PC-9 (cell line): ENCODE results near the gene TNFRSF12A. TPM values are rescaled to one million over a fixed set of nuclear protein-coding genes. Genes with fewer than 3 reads are reported as not detected.

Source experiments
- BruUV-seq: library from RNA; stranded (reverse); fragments of 400-500 nt; replicated peaks from 2 replicates; lab custom pipeline; 2021; lab: Mats Ljungman, UMichigan
- CTCF ChIA-PET: fragments of 300-600 bp; sonication (Branson Sonifier 250); formaldehyde crosslinking; loops from one replicate; lab custom pipeline; 2022; ENCODE audit warnings: antibody characterized with exemption; lab: Charles Lee
- POLR2A ChIA-PET: fragments of 300-600 bp; sonication (Branson Sonifier 250); formaldehyde crosslinking; loops from one replicate; lab custom pipeline; 2022; ENCODE audit warnings: antibody characterized with exemption; ENCODE audit not compliant: unreplicated experiment; lab: Charles Lee
- DNase-seq, 2 experiments: peaks; one replicate each; pipeline versions ENCODE4 v3.0.0 to v3.0.0-alpha.2; 2015 to 2022; ENCODE audit warnings: mixed read lengths in 1 of 2
- H2AFZ ChIP-seq: fragments of 200-600 bp; sonication (generic); 2 replicates; pipeline ENCODE4 v1.8.1; 2017; ENCODE audit warnings: antibody characterized with exemption
- H3F3A ChIP-seq: fragments of 200-600 bp; sonication (generic); 2 replicates; pipeline ENCODE4 v1.8.1; 2017; ENCODE audit warnings: antibody characterized with exemption, mild to moderate bottlenecking, low read depth; ENCODE audit not compliant: insufficient read depth
- H3K27ac ChIP-seq: fragments of 200-600 bp; sonication (generic); 2 replicates; pipeline ENCODE4 v1.6.1; 2016; ENCODE audit warnings: mixed run types
- H3K27me3 ChIP-seq: fragments of 200-600 bp; sonication (generic); 2 replicates; pipeline ENCODE4 v1.6.1; 2016; ENCODE audit warnings: low read depth, mixed run types; ENCODE audit not compliant: insufficient read depth
- H3K36me3 ChIP-seq: fragments of 200-600 bp; sonication (generic); 2 replicates; pipeline ENCODE4 v1.6.1; 2016; ENCODE audit warnings: low read depth, mixed run types
- H3K4me1 ChIP-seq: fragments of 200-600 bp; sonication (generic); replicated peaks from 2 replicates; pipeline ENCODE4 v1.6.1; 2016; ENCODE audit warnings: mixed run types; ENCODE audit not compliant: insufficient read depth
- H3K4me2 ChIP-seq: fragments of 200-600 bp; sonication (generic); 2 replicates; pipeline ENCODE4 v1.6.1; 2017; ENCODE audit warnings: mixed run types
- H3K4me3 ChIP-seq: fragments of 200-600 bp; sonication (generic); 2 replicates; pipeline ENCODE4 v1.6.1; 2016; ENCODE audit warnings: mixed run types
- H3K79me2 ChIP-seq: fragments of 200-600 bp; sonication (generic); 2 replicates; pipeline ENCODE4 v1.6.1; 2017; ENCODE audit warnings: low read depth, mixed run types
- H3K9me2 ChIP-seq: fragments of 200-600 bp; sonication (generic); 2 replicates; pipeline ENCODE4 v1.8.1; 2017; ENCODE audit warnings: mild to moderate bottlenecking; ENCODE audit not compliant: insufficient read depth
- H3K9me3 ChIP-seq: fragments of 200-600 bp; sonication (generic); 2 replicates; pipeline ENCODE4 v1.8.1; 2016; ENCODE audit warnings: low read depth; ENCODE audit not compliant: insufficient read depth
- H4K20me1 ChIP-seq: fragments of 200-600 bp; sonication (generic); 2 replicates; pipeline ENCODE4 v1.8.1; 2017; ENCODE audit not compliant: insufficient read depth
- CTCF ChIP-seq: fragments of 200-600 bp; sonication (generic); conservative IDR thresholded peaks from 2 replicates; pipeline ENCODE4 v1.6.1; 2017; ENCODE audit warnings: mixed run types, antibody characterized with exemption, mild to moderate bottlenecking, moderate library complexity
- EZH2 ChIP-seq: fragments of 200-600 bp; sonication (generic); IDR thresholded peaks from 2 replicates; pipeline ENCODE4 v1.8.0; 2017; ENCODE audit warnings: antibody characterized with exemption, low read depth
- intact Hi-C: fragments of 100-400 bp; cut with micrococcal nuclease; formaldehyde crosslinking; loops from one replicate; pipeline ENCODE4 v1.10.0; 2022; ENCODE audit not compliant: unreplicated experiment
- total RNA-seq: library from RNA; stranded (reverse); gene quantifications from 2 replicates; pipeline ENCODE4 v1.2.3, GENCODE V29; 2021

TNFRSF12A gene
- total RNA-seq, 1 experiment from 2014 or later, result 226 TPM

GRCh38 chr16:2973605-2974318, 46.4 kb upstream of the TNFRSF12A start:
- H3K4me3 ChIP-seq, result no peak overlapping the region
- intact Hi-C loops, result no loop called here
- H3K4me2 ChIP-seq, result no peak overlapping the region
- H3K79me2 ChIP-seq, result peaks cover 6% of the 10 kb centered on the region; the same call in 1 of the 2 replicates
- TF ChIP-seq CTCF, result no peak
- TF ChIP-seq EZH2, result no peak
- no peaks in the 10 kb centered on the region; the same call in 1 of the 2 replicates for H4K20me1 ChIP-seq
- H2AFZ ChIP-seq, result no peak overlapping the region
- no peak overlapping the region for H3K27ac ChIP-seq
- no peak for DNase-seq
- peaks cover 19% of the 10 kb centered on the region; the same call in 1 of the 2 replicates for H3F3A ChIP-seq
- no peaks in the 10 kb centered on the region for H3K27me3 ChIP-seq
- CTCF ChIA-PET, result no interaction called here
- no TSS peak for BruUV-seq
- H3K9me2 ChIP-seq, result no peaks in the 10 kb centered on the region
- H3K4me1 ChIP-seq, result no peaks in the 10 kb centered on the region; the same call in 1 of the 2 replicates
- H3K9me3 ChIP-seq, result no peaks in the 10 kb centered on the region
- H3K36me3 ChIP-seq, result no peaks in the 10 kb centered on the region
- POLR2A ChIA-PET, result no interaction called here

- intact Hi-C loops, result no loop called here
- Histone ChIP-seq H3K36me3 (no peaks in the 10 kb centered on the region), H2AFZ (no peak overlapping the region), H4K20me1 (no peaks in the 10 kb centered on the region; the same call in 1 of the 2 replicates), H3K79me2 (peaks cover 11% of the 10 kb centered on the region; the same call in 1 of the 2 replicates), H3K9me3 (no peaks in the 10 kb centered on the region), H3F3A (peaks cover 19% of the 10 kb centered on the region; the same call in 1 of the 2 replicates), H3K4me2 (no peak overlapping the region), H3K4me1 (peaks cover 4% of the 10 kb centered on the region), H3K9me2 (no peaks in the 10 kb centered on the region), H3K27me3 (no peaks in the 10 kb centered on the region), H3K27ac (no peak overlapping the region), H3K4me3 (no peak overlapping the region)
- no TSS peak for BruUV-seq
- no peak for DNase-seq
- POLR2A ChIA-PET, result no interaction called here
- TF ChIP-seq CTCF, result no peak
- no peak for TF ChIP-seq EZH2
- CTCF ChIA-PET, result no interaction called here
Measured at GRCh38 chr16:2974319-2975056, 45.7 kb upstream of the TNFRSF12A start.

- H3K9me2 ChIP-seq, result no peaks in the 10 kb centered on the region
- DNase-seq, result no peak
- no peaks in the 10 kb centered on the region for H3K36me3 ChIP-seq
- no peaks in the 10 kb centered on the region for H3K27me3 ChIP-seq
- intact Hi-C loops, result no loop called here
- no peak overlapping the region for H2AFZ ChIP-seq
- no peak overlapping the region for H3K4me3 ChIP-seq
- H3K9me3 ChIP-seq, result no peaks in the 10 kb centered on the region
- H4K20me1 ChIP-seq, result no peaks in the 10 kb centered on the region; the same call in 1 of the 2 replicates
- no TSS peak for BruUV-seq
- H3F3A ChIP-seq, result peaks cover 17% of the 10 kb centered on the region; the same call in 1 of the 2 replicates
- H3K4me2 ChIP-seq, result no peak overlapping the region
- ChIA-PET POLR2A (no interaction called here), CTCF (no interaction called here)
- peaks cover 6% of the 10 kb centered on the region for H3K4me1 ChIP-seq
- peaks cover 15% of the 10 kb centered on the region for H3K79me2 ChIP-seq
- no peak overlapping the region for H3K27ac ChIP-seq
- TF ChIP-seq EZH2 (no peak), CTCF (no peak)
Measured at GRCh38 chr16:2975161-2975795, 44.9 kb upstream of the TNFRSF12A start.
